ENCODE data around the gene DHRSX. TPM values are rescaled to one million over a fixed set of nuclear protein-coding genes. Genes with fewer than 3 reads are reported as not detected.

The DHRSX gene
- total RNA-seq, 3 donors from 2014 or later = 24.3 to 39.0 (median 29.2) TPM

- no peak for TF ChIP-seq POLR2AphosphoS5 (IDR thresholded peaks at IDR 0.05)
- no peak for TF ChIP-seq POLR2A (IDR thresholded peaks at IDR 0.05)
- no peak for TF ChIP-seq CTCF (IDR thresholded peaks at IDR 0.05)
- no peaks in the 10 kb centered on the region for H3K9me3 ChIP-seq
- H3K4me3 ChIP-seq = no peak overlapping the region
- no peaks in the 10 kb centered on the region for H3K4me1 ChIP-seq
- H3K27ac ChIP-seq = no peak overlapping the region
- H3K27me3 ChIP-seq = peaks cover 0 to 8% of the 10 kb centered on the region in 2 donors
- DNase-seq (ENCODE audit: low spot score in 2 of 2) = no peak
- intact Hi-C loops (cut with DNase I; ENCODE audit: low total_unique reads) = no loop called here
- H3K36me3 ChIP-seq = no peaks in the 10 kb centered on the region
Observed at GRCh38 chrX:2545144-2545543, 44.4 kb upstream of the DHRSX start.

GRCh38 chrX:2542826-2543521 lies 42.2 kb upstream of the DHRSX start:
- Histone ChIP-seq H3K9me3 (no peaks in the 10 kb centered on the region), H3K27me3 (no peaks in the 10 kb centered on the region), H3K27ac (no peak overlapping the region), H3K4me1 (no peaks in the 10 kb centered on the region), H3K36me3 (no peaks in the 10 kb centered on the region), H3K4me3 (no peak overlapping the region)
- intact Hi-C loops (cut with DNase I; ENCODE audit: low total_unique reads) = no loop called here
- TF ChIP-seq POLR2AphosphoS5 (IDR thresholded peaks at IDR 0.05) = no peak
- no peak for DNase-seq (ENCODE audit: low spot score in 2 of 2)

- Histone ChIP-seq H3K27ac (no peak overlapping the region), H3K36me3 (no peaks in the 10 kb centered on the region), H3K4me1 (no peaks in the 10 kb centered on the region), H3K4me3 (no peak overlapping the region), H3K9me3 (no peaks in the 10 kb centered on the region), H3K27me3 (no peaks in the 10 kb centered on the region)
- intact Hi-C loops (cut with DNase I; ENCODE audit: low total_unique reads) = no loop called here
- no peak for DNase-seq (ENCODE audit: low spot score in 2 of 2)
- TF ChIP-seq CTCF (IDR thresholded peaks at IDR 0.05) (no peak), POLR2A (IDR thresholded peaks at IDR 0.05) (no peak), POLR2AphosphoS5 (IDR thresholded peaks at IDR 0.05) (no peak)
Observed at GRCh38 chrX:2541603-2542002, 40.8 kb upstream of the DHRSX start.

- no peak for DNase-seq (ENCODE audit: low spot score in 2 of 2)
- no peaks in the 10 kb centered on the region for H3K9me3 ChIP-seq
- no peaks in the 10 kb centered on the region for H3K36me3 ChIP-seq
- H3K4me3 ChIP-seq = no peak overlapping the region
- no peak overlapping the region for H3K27ac ChIP-seq
- TF ChIP-seq POLR2A (IDR thresholded peaks at IDR 0.05) (no peak), CTCF (IDR thresholded peaks at IDR 0.05) (no peak), POLR2AphosphoS5 (IDR thresholded peaks at IDR 0.05) (no peak)
- no peaks in the 10 kb centered on the region for H3K4me1 ChIP-seq
- no peaks in the 10 kb centered on the region for H3K27me3 ChIP-seq
- intact Hi-C loops (cut with DNase I; ENCODE audit: low total_unique reads) = no loop called here
Observed at GRCh38 chrX:2540426-2540947, 39.7 kb upstream of the DHRSX start.

GRCh38 chrX:2539586-2539985 lies 38.8 kb upstream of the DHRSX start:
- DNase-seq (ENCODE audit: low spot score in 2 of 2) = no peak
- no peak overlapping the region for H3K4me3 ChIP-seq
- H3K9me3 ChIP-seq = no peaks in the 10 kb centered on the region
- no peaks in the 10 kb centered on the region for H3K4me1 ChIP-seq
- no peaks in the 10 kb centered on the region for H3K27me3 ChIP-seq
- no peak overlapping the region for H3K27ac ChIP-seq
- no peak for TF ChIP-seq POLR2AphosphoS5 (IDR thresholded peaks at IDR 0.05)
- no peak for TF ChIP-seq CTCF (IDR thresholded peaks at IDR 0.05)
- no peak for TF ChIP-seq POLR2A (IDR thresholded peaks at IDR 0.05)
- no peaks in the 10 kb centered on the region for H3K36me3 ChIP-seq
- intact Hi-C loops (cut with DNase I; ENCODE audit: low total_unique reads) = no loop called here

All from breast epithelium (tissue), 4 donors.